ENCODE data around the gene PHF3. TPM values are rescaled to one million over a fixed set of nuclear protein-coding genes. Genes with fewer than 3 reads are reported as not detected.

Gene PHF3
- total RNA-seq, 3 donors from 2014 or later, result 76.0 to 110 (median 90.4) TPM

DNA sequence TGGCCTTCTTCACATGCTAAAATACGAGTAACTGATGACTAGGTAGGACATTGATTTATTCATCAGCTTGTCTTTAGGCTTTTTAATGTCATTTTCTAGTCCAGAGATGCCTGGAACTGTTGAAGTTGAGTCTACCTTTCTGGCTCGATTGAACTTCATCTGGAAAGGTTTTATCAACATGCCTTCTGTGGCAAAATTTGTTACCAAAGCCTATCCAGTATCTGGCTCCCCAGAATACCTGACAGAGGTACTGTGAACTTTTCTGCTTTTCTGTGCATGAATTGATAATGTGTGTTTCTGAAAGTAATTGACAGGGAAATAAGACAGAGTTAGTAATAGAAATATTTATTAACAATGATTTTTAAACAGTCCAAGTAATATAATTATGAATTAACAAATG, 71.0 kb downstream of the PHF3 start:
- Histone ChIP-seq H3K36me3 (peaks cover 4% of the 10 kb centered on the region), H3K27ac (no peak overlapping the region), H3K4me1 (no peaks in the 10 kb centered on the region), H3K27me3 (no peaks in the 10 kb centered on the region), H3K4me3 (no peak overlapping the region), H3K9me3 (no peaks in the 10 kb centered on the region)
- no peak for TF ChIP-seq POLR2A (IDR thresholded peaks at IDR 0.05)
- intact Hi-C loops (cut with DNase I; ENCODE audit: low total_unique reads), result no loop called here
- DNase-seq (ENCODE audit: low spot score in 2 of 2), result no peak

DNA sequence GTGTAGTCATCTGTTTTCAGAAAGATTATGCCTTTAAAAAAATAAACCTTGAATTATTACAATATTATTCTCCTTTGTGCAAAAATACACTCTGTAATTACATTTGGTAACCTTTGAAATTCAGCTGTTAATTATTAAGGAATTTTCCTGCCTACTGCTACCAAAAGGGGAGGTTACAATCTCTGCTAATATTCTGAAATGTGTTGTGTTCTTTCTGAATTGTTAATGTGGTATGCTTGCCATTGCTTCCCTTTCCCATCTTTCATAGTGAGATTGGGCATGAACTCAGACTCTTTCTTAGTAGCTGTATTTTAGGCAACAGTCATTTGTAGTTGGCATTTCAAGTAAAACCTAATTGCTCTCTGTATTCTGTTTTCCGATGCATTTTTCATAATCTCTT, 73.0 kb downstream of the PHF3 start:
- peaks cover 4% of the 10 kb centered on the region for H3K36me3 ChIP-seq
- no peaks in the 10 kb centered on the region for H3K27me3 ChIP-seq
- intact Hi-C loops (cut with DNase I; ENCODE audit: low total_unique reads), result no loop called here
- no peak for DNase-seq (ENCODE audit: low spot score in 2 of 2)
- no peak overlapping the region for H3K27ac ChIP-seq
- no peak overlapping the region for H3K4me3 ChIP-seq
- TF ChIP-seq POLR2A (IDR thresholded peaks at IDR 0.05), result no peak
- no peak for TF ChIP-seq POLR2AphosphoS5 (IDR thresholded peaks at IDR 0.05)
- TF ChIP-seq, protein P1, sequence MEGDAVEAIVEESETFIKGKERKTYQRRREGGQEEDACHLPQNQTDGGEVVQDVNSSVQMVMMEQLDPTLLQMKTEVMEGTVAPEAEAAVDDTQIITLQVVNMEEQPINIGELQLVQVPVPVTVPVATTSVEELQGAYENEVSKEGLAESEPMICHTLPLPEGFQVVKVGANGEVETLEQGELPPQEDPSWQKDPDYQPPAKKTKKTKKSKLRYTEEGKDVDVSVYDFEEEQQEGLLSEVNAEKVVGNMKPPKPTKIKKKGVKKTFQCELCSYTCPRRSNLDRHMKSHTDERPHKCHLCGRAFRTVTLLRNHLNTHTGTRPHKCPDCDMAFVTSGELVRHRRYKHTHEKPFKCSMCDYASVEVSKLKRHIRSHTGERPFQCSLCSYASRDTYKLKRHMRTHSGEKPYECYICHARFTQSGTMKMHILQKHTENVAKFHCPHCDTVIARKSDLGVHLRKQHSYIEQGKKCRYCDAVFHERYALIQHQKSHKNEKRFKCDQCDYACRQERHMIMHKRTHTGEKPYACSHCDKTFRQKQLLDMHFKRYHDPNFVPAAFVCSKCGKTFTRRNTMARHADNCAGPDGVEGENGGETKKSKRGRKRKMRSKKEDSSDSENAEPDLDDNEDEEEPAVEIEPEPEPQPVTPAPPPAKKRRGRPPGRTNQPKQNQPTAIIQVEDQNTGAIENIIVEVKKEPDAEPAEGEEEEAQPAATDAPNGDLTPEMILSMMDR (IDR thresholded peaks at IDR 0.05), result no peak
- no peaks in the 10 kb centered on the region for H3K9me3 ChIP-seq
- H3K4me1 ChIP-seq, result no peaks in the 10 kb centered on the region

DNA sequence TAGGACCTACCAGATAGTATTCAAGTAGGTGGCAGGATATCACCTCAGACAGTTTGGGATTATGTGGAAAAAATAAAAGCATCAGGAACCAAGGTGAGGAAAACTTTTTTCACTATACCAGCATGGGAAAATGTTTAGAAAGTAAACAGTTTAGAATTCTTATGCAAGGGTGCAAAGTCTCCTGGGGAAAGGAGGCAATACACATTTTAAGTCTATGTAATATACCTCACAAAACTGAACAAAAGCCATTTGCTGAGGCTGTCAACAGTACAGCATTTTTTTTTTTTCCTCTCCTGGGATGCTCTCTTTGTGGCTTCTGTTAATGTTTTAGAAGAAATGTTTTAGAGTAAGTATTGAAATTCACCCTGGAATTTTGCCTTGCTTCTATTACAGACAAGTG, 73.5 kb downstream of the PHF3 start:
- H3K27ac ChIP-seq, result no peak overlapping the region
- no peak for DNase-seq (ENCODE audit: low spot score in 2 of 2)
- no peaks in the 10 kb centered on the region for H3K27me3 ChIP-seq
- TF ChIP-seq POLR2A (IDR thresholded peaks at IDR 0.05), result no peak
- TF ChIP-seq, protein P1 (IDR thresholded peaks at IDR 0.05), result no peak
- TF ChIP-seq POLR2AphosphoS5 (IDR thresholded peaks at IDR 0.05), result no peak
- peaks cover 4% of the 10 kb centered on the region for H3K36me3 ChIP-seq
- no peak overlapping the region for H3K4me3 ChIP-seq
- intact Hi-C loops (cut with DNase I; ENCODE audit: low total_unique reads), result no loop called here
- H3K9me3 ChIP-seq, result no peaks in the 10 kb centered on the region
- H3K4me1 ChIP-seq, result no peaks in the 10 kb centered on the region

DNA sequence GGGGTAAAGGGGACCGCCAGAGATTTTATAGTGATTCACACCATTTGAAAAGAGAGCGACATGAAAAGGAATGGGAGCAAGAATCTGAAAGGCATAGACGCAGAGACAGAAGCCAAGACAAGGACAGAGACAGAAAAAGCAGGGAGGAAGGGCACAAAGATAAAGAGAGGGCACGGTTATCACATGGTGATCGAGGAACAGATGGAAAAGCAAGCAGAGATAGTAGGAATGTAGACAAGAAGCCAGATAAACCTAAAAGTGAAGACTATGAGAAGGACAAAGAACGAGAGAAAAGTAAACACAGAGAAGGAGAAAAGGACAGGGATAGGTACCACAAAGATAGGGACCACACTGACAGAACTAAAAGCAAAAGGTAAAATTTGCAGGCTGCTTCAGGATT, 77.7 kb downstream of the PHF3 start:
- intact Hi-C loops (cut with DNase I; ENCODE audit: low total_unique reads), result no loop called here
- TF ChIP-seq POLR2AphosphoS5 (IDR thresholded peaks at IDR 0.05) (no peak), POLR2A (IDR thresholded peaks at IDR 0.05) (no peak)
- TF ChIP-seq, protein P1 (IDR thresholded peaks at IDR 0.05), result no peak
- Histone ChIP-seq H3K27ac (no peak overlapping the region), H3K4me1 (no peaks in the 10 kb centered on the region), H3K4me3 (no peak overlapping the region), H3K36me3 (no peaks in the 10 kb centered on the region), H3K9me3 (no peaks in the 10 kb centered on the region), H3K27me3 (no peaks in the 10 kb centered on the region)
- no peak for DNase-seq (ENCODE audit: low spot score in 2 of 2)

DNA sequence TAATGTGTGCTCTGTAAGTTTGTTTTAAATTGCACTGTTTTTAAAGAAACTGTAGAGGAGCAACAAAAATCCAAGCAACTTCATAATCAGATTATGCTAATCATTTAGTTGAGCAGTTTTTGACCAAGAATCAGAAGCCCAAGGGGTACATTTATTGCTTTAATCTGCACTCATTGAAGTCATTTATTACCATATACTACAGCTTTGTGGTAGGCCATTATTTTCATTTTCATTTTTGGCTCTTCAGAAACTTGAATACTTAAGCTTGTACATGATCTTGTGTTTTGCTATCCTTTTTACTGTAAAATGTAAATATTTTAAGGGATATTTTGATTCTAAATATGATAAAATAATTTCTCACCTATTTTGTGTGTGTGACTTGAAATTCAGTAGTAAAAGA, 78.5 kb downstream of the PHF3 start:
- Histone ChIP-seq H3K4me3 (no peak overlapping the region), H3K27ac (no peak overlapping the region), H3K27me3 (no peaks in the 10 kb centered on the region), H3K9me3 (no peaks in the 10 kb centered on the region), H3K36me3 (no peaks in the 10 kb centered on the region), H3K4me1 (no peaks in the 10 kb centered on the region)
- no peak for DNase-seq (ENCODE audit: low spot score in 2 of 2)
- intact Hi-C loops (cut with DNase I; ENCODE audit: low total_unique reads), result no loop called here
- no peak for TF ChIP-seq POLR2AphosphoS5 (IDR thresholded peaks at IDR 0.05)
- TF ChIP-seq, protein P1 (IDR thresholded peaks at IDR 0.05), result no peak
- TF ChIP-seq POLR2A (IDR thresholded peaks at IDR 0.05), result no peak

DNA sequence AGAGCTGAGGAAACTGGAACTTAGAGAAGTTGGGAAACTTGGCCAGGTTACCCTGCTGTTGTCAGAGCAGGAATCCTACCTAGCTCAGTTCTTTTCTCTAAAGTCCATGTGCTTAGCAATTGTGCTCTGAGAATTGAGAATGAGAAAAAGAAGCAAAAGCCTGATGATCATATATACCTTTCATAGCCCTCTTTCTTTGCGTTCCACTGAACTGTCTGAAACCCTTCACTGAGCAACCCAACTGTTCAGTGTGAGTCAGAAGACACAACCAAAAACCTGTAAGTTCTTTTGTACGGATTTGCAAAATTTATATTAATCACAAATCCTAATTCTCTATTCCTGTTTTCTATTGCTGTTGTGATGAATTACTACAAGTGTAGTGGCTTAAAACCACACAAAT, 80.6 kb downstream of the PHF3 start:
- intact Hi-C loops (cut with DNase I; ENCODE audit: low total_unique reads), result no loop called here
- DNase-seq (ENCODE audit: low spot score in 2 of 2), result no peak
- Histone ChIP-seq H3K4me1 (no peaks in the 10 kb centered on the region), H3K4me3 (no peak overlapping the region), H3K27me3 (no peaks in the 10 kb centered on the region), H3K36me3 (no peaks in the 10 kb centered on the region), H3K27ac (no peak overlapping the region), H3K9me3 (no peaks in the 10 kb centered on the region)
- TF ChIP-seq POLR2AphosphoS5 (IDR thresholded peaks at IDR 0.05), result no peak
- TF ChIP-seq POLR2A (IDR thresholded peaks at IDR 0.05), result no peak
- TF ChIP-seq, protein P1 (IDR thresholded peaks at IDR 0.05), result no peak

Measured in breast epithelium (tissue), 4 donors.